ENCODE data around the gene POC1B.

The POC1B gene

GRCh38 chr12:89379839-89380467 lies 145.9 kb downstream of the POC1B start:
- no peak for DNase-seq

GRCh38 chr12:89379148-89379838 lies 146.6 kb downstream of the POC1B start:
- no peak for DNase-seq

- DNase-seq = no peak
Observed at GRCh38 chr12:89376844-89377243, 149.0 kb downstream of the POC1B start.

- DNase-seq = no peak
Observed at GRCh38 chr12:89376202-89376529, 149.7 kb downstream of the POC1B start.

- DNase-seq = no peak
Observed at GRCh38 chr12:89373763-89374572, 151.9 kb downstream of the POC1B start.

- DNase-seq = no peak
Observed at GRCh38 chr12:89372584-89373370, 153.1 kb downstream of the POC1B start.

GRCh38 chr12:89370850-89371249 lies 155.0 kb downstream of the POC1B start:
- no peak for DNase-seq

- no peak for DNase-seq
Observed at GRCh38 chr12:89370421-89370831, 155.4 kb downstream of the POC1B start.

All from retina (tissue), 1 donor.